Keratinocyte (primary cell): ENCODE measurements around the gene MED12. TPM values are rescaled to one million over a fixed set of nuclear protein-coding genes. Genes with fewer than 3 reads are reported as not detected.

ENCODE experiments used
- DNase-seq: peaks from one replicate; pipeline ENCODE4 v3.0.0-alpha.2; 2011; ENCODE audit warnings: low read depth, missing footprints, low spot score
- FAIRE-seq: peaks from 2 replicates; lab custom pipeline; 2011; peaks lifted over from hg19 to GRCh38; lab: Jason Lieb, UNC
- H2AFZ ChIP-seq: 2 replicates; pipeline ENCODE4 v1.6.0; 2012; ENCODE audit warnings: low read length, control low read depth, inconsistent platforms; ENCODE audit not compliant: control insufficient read depth
- H3K27ac ChIP-seq: 2 replicates; pipeline ENCODE4 v1.5.1; 2011; ENCODE audit warnings: low read length; ENCODE audit not compliant: control insufficient read depth, insufficient read depth
- H3K27me3 ChIP-seq: 3 replicates; pipeline ENCODE4 v1.6.0; 2011; ENCODE audit warnings: low read length; ENCODE audit not compliant: control insufficient read depth, insufficient read depth; ENCODE audit errors: extremely low read depth
- H3K36me3 ChIP-seq, 2 experiments: 2 replicates in 1 of 2; 3 replicates in 1 of 2; pipeline ENCODE4 v1.5.1; 2011; ENCODE audit warnings: low read length in 2 of 2, mild to moderate bottlenecking in 1 of 2; ENCODE audit not compliant: control insufficient read depth in 2 of 2, insufficient read depth in 2 of 2; ENCODE audit errors: extremely low read depth in 1 of 2
- H3K4me1 ChIP-seq: 3 replicates; pipeline ENCODE4 v1.5.1; 2011; ENCODE audit warnings: low read length; ENCODE audit not compliant: control insufficient read depth, insufficient read depth; ENCODE audit errors: extremely low read depth
- H3K4me2 ChIP-seq: 3 replicates; pipeline ENCODE4 v1.6.0; 2011; ENCODE audit warnings: low read depth, low read length; ENCODE audit not compliant: control insufficient read depth, insufficient read depth; ENCODE audit errors: extremely low read depth
- H3K4me3 ChIP-seq, 3 experiments: fragments of 200-600 bp in 1 of 3; sonication (generic) in 1 of 3; 2 replicates in 2 of 3; 3 replicates in 1 of 3; pipeline ENCODE4 v1.5.1; 2011 to 2016; ENCODE audit warnings: low read length in 3 of 3, mild to moderate bottlenecking in 3 of 3, control low read depth in 2 of 3, inconsistent platforms in 1 of 3, low read depth in 1 of 3, mixed read lengths in 1 of 3, mixed run types in 1 of 3, moderate library complexity in 1 of 3; ENCODE audit not compliant: control insufficient read depth in 2 of 3, insufficient read depth in 2 of 3; ENCODE audit errors: extremely low read depth in 1 of 3
- H3K79me2 ChIP-seq: 2 replicates; pipeline ENCODE4 v1.6.0; 2012; ENCODE audit warnings: low read length; ENCODE audit not compliant: control insufficient read depth, insufficient read depth
- H3K9ac ChIP-seq: 3 replicates; pipeline ENCODE4 v1.6.0; 2011; ENCODE audit warnings: low read length; ENCODE audit not compliant: control insufficient read depth, insufficient read depth; ENCODE audit errors: extremely low read depth
- H3K9me1 ChIP-seq: 3 replicates; pipeline ENCODE4 v1.6.0; 2011; ENCODE audit warnings: low read length; ENCODE audit not compliant: control insufficient read depth, insufficient read depth; ENCODE audit errors: extremely low read depth
- H3K9me3 ChIP-seq: 2 replicates; pipeline ENCODE4 v1.5.1; 2012; ENCODE audit warnings: low read depth, low read length; ENCODE audit not compliant: control insufficient read depth
- H4K20me1 ChIP-seq: 3 replicates; pipeline ENCODE4 v1.6.0; 2011; ENCODE audit warnings: low read length; ENCODE audit not compliant: control insufficient read depth, insufficient read depth; ENCODE audit errors: extremely low read depth
- CTCF ChIP-seq, 3 experiments: IDR thresholded peaks in 1 of 3; conservative IDR thresholded peaks in 1 of 3; optimal IDR thresholded peaks in 1 of 3; 2 replicates in 2 of 3; 3 replicates in 1 of 3; pipeline versions ENCODE3 to v1.5.1; 2011; ENCODE audit warnings: low read length in 3 of 3, mild to moderate bottlenecking in 3 of 3, moderate library complexity in 2 of 3, control low read depth in 1 of 3, inconsistent platforms in 1 of 3; ENCODE audit not compliant: insufficient read depth in 2 of 3; ENCODE audit errors: extremely low read depth in 1 of 3
- EZH2 ChIP-seq: IDR thresholded peaks from one replicate; pipeline ENCODE4 v1.6.1; 2012; ENCODE audit warnings: inconsistent platforms, mild to moderate bottlenecking, low read length, moderate library complexity
- dilution Hi-C: fragments of 300-500 bp; cut with MboI; formaldehyde crosslinking; loops from one replicate; pipeline ENCODE4 v1.7.0; 2020; ENCODE audit warnings: low sequenced_read_pairs; ENCODE audit not compliant: extremely low pct_ligation_motif_present
- polyA plus RNA-seq, 5 experiments: library from polyadenylated mRNA; depleted of rRNA in 3 of 5; stranded (reverse) in 3 of 5; stranded (forward) in 1 of 5; unstranded in 1 of 5; fragments of >200 nt; gene quantifications; 1 replicate in 1 of 5; 2 replicates in 3 of 5; 3 replicates in 1 of 5; pipeline versions ENCODE4 v1.2.1 to v1.2.3, GENCODE V29; 2011 to 2012; ENCODE audit warnings: missing spikeins in 2 of 5, low read depth in 1 of 5, low replicate concordance in 1 of 5

Gene MED12
- polyA plus RNA-seq, 1 donor (not counting 4 experiments of a cell fraction or from before 2014, with no cell fraction given): 4.2 TPM

DNA sequence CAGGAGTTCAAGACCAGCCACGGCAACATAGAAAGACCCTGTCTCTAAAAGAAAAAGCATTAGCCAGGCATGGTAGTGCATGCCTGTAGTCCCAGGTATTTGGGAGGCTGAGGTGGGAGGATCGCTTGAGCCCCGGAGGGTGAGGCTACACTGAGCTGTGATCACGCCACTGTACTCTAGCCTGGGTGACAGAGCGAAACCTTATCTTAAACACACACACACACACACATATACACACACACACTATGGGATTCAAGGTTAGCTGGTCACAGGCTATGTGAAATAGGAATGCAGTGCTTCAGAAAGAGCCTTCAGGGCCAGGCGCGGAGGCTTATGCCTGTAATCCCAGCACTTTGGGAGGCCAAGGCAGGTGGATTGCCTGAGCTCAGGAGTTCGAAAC is 49.7 kb downstream of the MED12 start:
- Histone ChIP-seq H3K4me2 (no peak overlapping the region), H3K79me2 (no peaks in the 10 kb centered on the region), H3K4me3 (no peak overlapping the region), H4K20me1 (no peaks in the 10 kb centered on the region), H3K9ac (no peak overlapping the region), H3K4me1 (no peaks in the 10 kb centered on the region), H3K27me3 (no peaks in the 10 kb centered on the region), H3K27ac (no peak overlapping the region), H2AFZ (no peak overlapping the region), H3K36me3 (no peaks in the 10 kb centered on the region), H3K9me1 (no peaks in the 10 kb centered on the region), H3K9me3 (no peaks in the 10 kb centered on the region)
- TF ChIP-seq EZH2 (no peak), CTCF (optimal IDR thresholded peaks at IDR 0.05 in 1 of 3, IDR thresholded peaks at IDR 0.05 in 1 of 3, conservative IDR thresholded peaks at IDR 0.05 in 1 of 3; ENCODE audit: extremely low read depth in 1 of 3, insufficient read depth in 2 of 3, low read length in 3 of 3) (no peak)
- no peak for DNase-seq
- no peak for FAIRE-seq
- dilution Hi-C loops: no loop called here

DNA sequence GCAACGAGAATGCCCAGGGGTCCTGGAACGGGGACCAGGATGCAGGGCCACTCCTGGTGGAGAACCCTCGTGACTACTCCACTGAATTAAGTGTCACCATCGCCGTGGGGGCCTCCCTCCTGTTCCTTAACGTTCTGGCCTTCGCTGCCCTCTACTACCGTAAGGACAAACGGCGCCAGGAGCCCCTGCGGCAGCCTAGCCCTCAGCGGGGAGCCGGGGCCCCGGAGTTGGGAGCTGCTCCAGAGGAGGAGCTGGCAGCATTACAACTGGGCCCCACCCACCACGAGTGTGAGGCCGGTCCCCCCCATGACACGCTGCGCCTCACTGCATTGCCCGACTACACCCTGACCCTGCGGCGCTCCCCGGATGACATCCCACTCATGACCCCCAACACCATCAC is 51.2 kb downstream of the MED12 start:
- H4K20me1 ChIP-seq: no peaks in the 10 kb centered on the region
- no peak overlapping the region for H3K27ac ChIP-seq
- no peaks in the 10 kb centered on the region for H3K9me3 ChIP-seq
- no peaks in the 10 kb centered on the region for H3K4me1 ChIP-seq
- H3K79me2 ChIP-seq: no peaks in the 10 kb centered on the region
- DNase-seq (no peak), FAIRE-seq (no peak)
- no peak for TF ChIP-seq CTCF (optimal IDR thresholded peaks at IDR 0.05 in 1 of 3, IDR thresholded peaks at IDR 0.05 in 1 of 3, conservative IDR thresholded peaks at IDR 0.05 in 1 of 3; ENCODE audit: extremely low read depth in 1 of 3, insufficient read depth in 2 of 3, low read length in 3 of 3)
- no peak for TF ChIP-seq EZH2
- no peak overlapping the region for H3K4me2 ChIP-seq
- no peaks in the 10 kb centered on the region for H3K9me1 ChIP-seq
- no peak overlapping the region for H3K9ac ChIP-seq
- H3K36me3 ChIP-seq: no peaks in the 10 kb centered on the region
- no peak overlapping the region for H2AFZ ChIP-seq
- no peaks in the 10 kb centered on the region for H3K27me3 ChIP-seq
- H3K4me3 ChIP-seq: no peak overlapping the region
- dilution Hi-C loops: no loop called here
